ENCODE results near the gene CABP1. TPM values are rescaled to one million over a fixed set of nuclear protein-coding genes. Genes with fewer than 3 reads are reported as not detected.
A peak's percentile ranks its signal among the peaks of the same experiment; 100 is the strongest.

CABP1 gene
- total RNA-seq, 1 experiment from 2014 or later, result 3.0 TPM

DNA sequence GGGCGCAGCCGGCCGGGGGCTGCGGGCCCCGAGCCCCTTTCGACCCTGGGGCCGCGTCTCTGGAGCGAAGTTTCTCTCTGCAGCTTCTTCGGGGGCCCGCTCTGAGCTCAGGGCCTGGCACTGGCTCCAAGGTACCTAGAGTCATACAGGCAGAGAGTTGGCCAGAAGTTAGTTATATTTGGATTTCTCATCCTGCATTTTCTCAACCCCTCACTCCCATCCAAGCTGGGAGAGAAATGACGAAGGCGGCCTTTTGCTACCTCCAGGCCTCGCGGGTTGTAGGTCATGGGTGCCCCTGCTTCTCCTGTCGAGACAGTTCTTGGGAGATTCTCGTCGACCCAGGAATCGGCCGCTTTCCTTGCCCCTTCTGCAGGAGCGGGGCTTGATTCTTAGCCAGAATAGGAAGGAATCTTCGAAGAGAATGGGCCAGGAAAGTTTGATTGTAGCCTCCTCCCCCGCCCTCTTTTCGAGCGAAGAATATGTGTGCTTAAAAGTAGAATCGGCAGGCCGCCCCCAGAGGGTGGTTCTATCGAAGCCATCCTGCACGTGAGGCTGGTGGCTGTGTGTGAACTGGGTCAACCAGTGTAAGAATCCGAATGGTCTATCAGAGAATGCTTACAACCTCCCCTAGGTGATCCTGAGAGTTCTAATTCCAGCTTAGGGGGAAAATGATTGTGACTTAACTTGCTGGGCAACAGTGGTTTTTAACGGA is 47.3 kb downstream of the CABP1 start:
- Histone ChIP-seq H3K56ac (ENCODE audit: insufficient read length, low read depth, low read length) (no peak overlapping the region), H3K27me3 (ENCODE audit: insufficient read depth, low read length) (no peaks in the 10 kb centered on the region), H3T11ph (ENCODE audit: low read length) (no peak overlapping the region), H3K4ac (ENCODE audit: low read depth, low read length) (no peak overlapping the region), H2BK20ac (ENCODE audit: low read depth, low read length, poor library complexity, severe bottlenecking) (no peak overlapping the region), H3K23ac (ENCODE audit: insufficient read length, low read depth, low read length) (no peak overlapping the region), H3K9ac (ENCODE audit: extremely low read depth, insufficient read length, low read length) (peak overlapping the region; percentile 82), H3K4me2 (ENCODE audit: insufficient read depth, insufficient read length, low read length) (peak overlapping the region; percentile 97), H4K20me1 (ENCODE audit: control insufficient read depth, insufficient read depth, insufficient read length) (no peaks in the 10 kb centered on the region), H3K18ac (ENCODE audit: insufficient read length, low read depth, low read length) (no peak overlapping the region), H2BK12ac (ENCODE audit: insufficient read length, low read depth, low read length) (no peak overlapping the region), H4K91ac (ENCODE audit: insufficient read length, low read depth, low read length) (no peak overlapping the region), H3K14ac (ENCODE audit: insufficient read depth, low read length) (peak overlapping the region; percentile 77), H3K4me1 (ENCODE audit: insufficient read depth, low read length) (peaks cover 5% of the 10 kb centered on the region; the same call in 1 of the 2 replicates), H4K8ac (replicated peaks; ENCODE audit: insufficient read length, low read depth, low read length) (no peak overlapping the region), H4K5ac (ENCODE audit: insufficient read length, low read depth, low read length) (no peak overlapping the region), H2BK15ac (ENCODE audit: low read depth, low read length) (no peak overlapping the region), H2AK5ac (ENCODE audit: insufficient read length, low read length) (no peak overlapping the region), H3K23me2 (ENCODE audit: insufficient read length, low read depth, low read length, poor library complexity, severe bottlenecking) (peaks cover 14% of the 10 kb centered on the region), H3K79me2 (ENCODE audit: insufficient read depth, low read length) (peaks cover 34% of the 10 kb centered on the region), H2BK120ac (ENCODE audit: low read depth, low read length, poor library complexity, severe bottlenecking) (no peak overlapping the region), H3K79me1 (ENCODE audit: insufficient read depth, low read depth, low read length, poor library complexity, severe bottlenecking) (no peaks in the 10 kb centered on the region), H2BK5ac (ENCODE audit: insufficient read length, low read length) (no peak overlapping the region), H2AFZ (ENCODE audit: low read length) (no peak overlapping the region), H3K9me3 (ENCODE audit: control insufficient read depth, low read depth, low read length) (no peaks in the 10 kb centered on the region), H3K27ac (ENCODE audit: insufficient read length, low read depth, low read length) (no peak overlapping the region)
- Mint-ChIP-seq H3K27me3 (ENCODE audit: low read depth) (no peaks in the 10 kb centered on the region; the same call in 1 of the 2 replicates), H3K27ac (peak overlapping the region; percentile 65 to 85 (median 74); a peak in 4 of 7 replicates), H3K36me3 (ENCODE audit: insufficient read depth in 1 of 3, low read depth in 3 of 3) (peaks cover 0 to 9% (median 0%) of the 10 kb centered on the region in 3 experiments; a peak in 2 of 7 replicates), H3K9me3 (no peaks in the 10 kb centered on the region), H3K4me1 (peaks cover 40 to 46% of the 10 kb centered on the region in 2 experiments), H3K4me3 (peak overlapping the region; percentile 89 to 96)
- no peak for TF ChIP-seq CTCF (conservative IDR thresholded peaks at IDR 0.05)
- WGBS (ENCODE audit: extremely low coverage, insufficient read length, low lambda C conversion rate), result no CpG with 5 or more reads among the region's 31 CpGs
- no peak for DNase-seq
